Endothelial cell of umbilical vein (primary cell): Measurements from ENCODE around the gene PHPT1.

Experiments used
- CTCF ChIP-seq, 2 donors: IDR thresholded peaks; 1 replicate in 1 of 2; 2 replicates in 1 of 2; pipeline ENCODE4 v1.5.1; 2011; ENCODE audit warnings: low read length in 2 of 2, mild to moderate bottlenecking in 2 of 2, moderate library complexity in 2 of 2, control low read depth in 1 of 2, inconsistent platforms in 1 of 2, low read depth in 1 of 2; ENCODE audit not compliant: insufficient read depth in 1 of 2; ENCODE audit errors: extremely low read depth in 1 of 2
- EZH2 ChIP-seq: IDR thresholded peaks from 2 replicates; pipeline ENCODE4 v1.6.1; 2012; ENCODE audit warnings: borderline replicate concordance, low read depth, mild to moderate bottlenecking, moderate library complexity, low read length, inconsistent platforms; ENCODE audit not compliant: severe bottlenecking
- FOS ChIP-seq: IDR thresholded peaks from 2 replicates; pipeline ENCODE4 v1.6.1; 2011; ENCODE audit warnings: mild to moderate bottlenecking, low read length, moderate library complexity, borderline replicate concordance; ENCODE audit not compliant: insufficient read depth
- JUN ChIP-seq: IDR thresholded peaks from 2 replicates; pipeline ENCODE4 v1.6.1; 2011; ENCODE audit warnings: borderline replicate concordance, low read depth; ENCODE audit not compliant: insufficient read length, insufficient read depth
- MAX ChIP-seq: IDR thresholded peaks from 2 replicates; pipeline ENCODE4 v1.6.1; 2011; ENCODE audit not compliant: insufficient read depth, insufficient read length
- POLR2A ChIP-seq: IDR thresholded peaks from 2 replicates; pipeline ENCODE4 v1.6.1; 2012; ENCODE audit warnings: low read depth, mild to moderate bottlenecking, control low read depth, low read length
- POLR2AphosphoS5 ChIP-seq: IDR thresholded peaks from 2 replicates; pipeline ENCODE4 v1.6.1; 2012; ENCODE audit warnings: low read depth, mild to moderate bottlenecking, control low read depth, low read length, moderate library complexity; ENCODE audit not compliant: insufficient read depth

- TF ChIP-seq CTCF (IDR thresholded peaks at IDR 0.05; ENCODE audit: extremely low read depth in 1 of 2, insufficient read depth in 1 of 2, low read depth in 1 of 2, low read length in 2 of 2) (no peak), POLR2A (no peak), EZH2 (no peak), MAX (no peak), JUN (no peak), FOS (no peak), POLR2AphosphoS5 (no peak)
Observed at GRCh38 chr9:136835162-136835931, 13.9 kb upstream of the PHPT1 start.
